ENCODE data around the gene DNAJB1.
"Not testable (repeated sequence)": the region's sequence is repeated elsewhere in the genome, so short reads cannot be mapped to it uniquely, and the experiment has no call there.

DNAJB1 gene

GRCh38 chr19:14517840-14518505, at the start of gene DNAJB1:
Gene DNAJB1, minus strand, starts transcription at chr19:14518397. Its CDS starts 48 bp downstream, at chr19:14518349.
- DNase-seq: peak in 55 of 56 donors; percentile 23 to 99 (median 79)

- DNase-seq: no peak
These were observed 48.9 kb upstream of the DNAJB1 start for GRCh38 chr19:14567079-14567478.

- DNase-seq: no peak
These were observed 48.5 kb upstream of the DNAJB1 start for GRCh38 chr19:14566712-14567077.

- DNase-seq: no peak
These were observed 47.8 kb upstream of the DNAJB1 start for GRCh38 chr19:14565765-14566711.

GRCh38 chr19:14565298-14565679, 47.1 kb upstream of the DNAJB1 start:
- peak in 8 of 56 donors; percentile 19 to 36 (median 26) for DNase-seq

- DNase-seq: not testable (repeated sequence)
These were observed 46.6 kb upstream of the DNAJB1 start for GRCh38 chr19:14564652-14565297.

DNA sequence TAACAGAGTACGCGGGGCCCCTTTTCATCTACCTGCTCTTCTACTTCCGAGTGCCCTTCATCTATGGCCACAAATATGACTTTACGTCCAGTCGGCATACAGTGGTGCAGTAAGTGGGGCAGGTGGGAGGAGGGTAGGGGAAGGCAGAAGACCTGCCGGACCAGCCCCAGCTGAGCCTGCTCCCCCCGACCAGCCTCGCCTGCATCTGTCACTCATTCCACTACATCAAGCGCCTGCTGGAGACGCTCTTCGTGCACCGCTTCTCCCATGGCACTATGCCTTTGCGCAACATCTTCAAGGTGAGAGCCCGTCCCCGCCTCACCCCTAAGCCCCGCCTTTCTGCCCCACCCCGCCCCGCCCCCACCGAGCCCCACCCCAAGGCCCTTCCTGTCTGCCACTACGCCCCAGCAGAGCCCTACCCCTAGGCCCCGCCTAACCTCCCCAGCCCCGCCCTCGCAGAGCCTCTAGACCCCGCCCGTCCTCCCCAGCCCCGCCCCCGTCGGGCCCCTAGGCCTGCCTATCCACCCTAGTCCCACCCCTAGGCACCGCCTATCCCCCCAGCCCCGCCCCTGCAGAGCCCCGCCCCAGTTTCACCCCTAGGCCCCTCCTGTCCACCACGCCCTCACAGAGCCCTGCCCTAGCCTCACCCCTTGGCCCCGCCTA, 45.9 kb upstream of the DNAJB1 start:
- DNase-seq: peak in 3 of 56 donors; percentile 13 to 56 (median 34)

GRCh38 chr19:14563590-14563926, 45.4 kb upstream of the DNAJB1 start:
- DNase-seq: no peak

DNA sequence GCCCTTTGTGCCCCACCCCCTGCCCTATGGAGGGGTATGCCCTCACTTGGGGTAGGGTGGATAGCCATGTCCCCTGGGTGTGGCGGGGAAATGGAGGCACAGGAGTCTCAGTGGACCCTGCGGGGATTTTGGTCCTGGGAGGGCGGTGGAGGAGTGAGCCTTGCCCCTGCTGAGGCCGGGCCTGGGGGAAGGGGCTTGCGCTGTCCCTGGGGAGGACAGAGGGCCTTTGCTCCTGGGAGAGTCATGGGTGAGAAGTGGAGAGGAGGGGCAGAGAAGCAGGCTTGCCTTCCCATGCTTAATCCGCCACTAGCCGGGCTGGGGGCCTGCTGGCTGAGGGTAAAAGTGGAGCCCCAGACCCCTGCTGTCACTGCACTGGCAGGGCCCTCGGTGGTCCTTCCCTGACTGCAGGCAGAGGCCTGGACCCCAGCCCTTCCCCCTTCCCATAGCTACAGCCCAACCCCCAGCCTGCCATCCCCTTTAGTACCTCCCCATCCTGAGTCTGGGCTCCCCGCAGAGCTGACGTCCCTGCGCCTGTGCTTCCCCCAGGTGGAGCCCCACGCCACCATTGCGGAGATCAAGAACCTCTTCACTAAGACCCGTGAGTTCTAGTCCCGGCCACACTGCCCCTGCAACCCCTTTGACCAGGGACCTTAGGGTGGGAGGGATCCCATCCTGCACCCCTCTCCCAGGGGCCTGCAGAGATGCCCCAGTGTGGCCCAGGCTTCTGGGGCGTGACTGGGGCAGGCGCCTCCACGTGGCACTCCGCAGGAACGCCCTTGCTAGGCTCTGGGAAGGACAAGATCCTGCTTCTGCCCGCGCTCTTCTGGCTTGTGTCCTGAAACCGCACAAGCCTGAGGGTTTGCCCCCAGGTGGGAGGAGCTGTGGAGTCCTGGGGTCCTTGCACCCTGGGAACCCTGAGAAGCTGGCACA, 44.7 kb upstream of the DNAJB1 start:
- DNase-seq: no peak

DNA sequence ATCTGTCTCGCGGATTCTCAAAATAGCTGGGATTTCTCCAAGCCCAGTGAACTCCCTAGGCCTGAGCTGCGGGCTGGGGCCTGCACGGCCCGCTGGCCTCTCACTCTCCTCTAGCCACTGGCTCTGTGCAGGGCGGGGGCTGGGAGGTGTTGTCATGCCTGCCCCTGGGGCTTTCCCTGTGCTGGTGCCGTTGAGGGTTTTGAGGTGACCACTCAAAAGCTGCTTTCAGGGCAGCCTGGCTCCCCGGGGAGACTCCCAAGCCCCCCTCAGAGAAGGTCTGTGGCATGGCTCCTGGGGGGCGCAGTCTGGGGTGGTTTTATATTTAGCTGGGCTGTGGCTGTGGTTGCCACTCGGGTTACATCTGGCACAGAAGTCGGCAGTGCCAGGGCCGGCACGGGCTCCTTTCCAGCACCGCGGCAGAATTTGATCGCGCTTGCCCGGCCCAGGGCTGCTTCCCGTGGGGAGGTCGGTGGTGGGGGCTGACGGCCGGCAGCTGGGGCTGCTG, 43.7 kb upstream of the DNAJB1 start:
- DNase-seq: peak in 41 of 56 donors; percentile 20 to 85 (median 63)

DNA sequence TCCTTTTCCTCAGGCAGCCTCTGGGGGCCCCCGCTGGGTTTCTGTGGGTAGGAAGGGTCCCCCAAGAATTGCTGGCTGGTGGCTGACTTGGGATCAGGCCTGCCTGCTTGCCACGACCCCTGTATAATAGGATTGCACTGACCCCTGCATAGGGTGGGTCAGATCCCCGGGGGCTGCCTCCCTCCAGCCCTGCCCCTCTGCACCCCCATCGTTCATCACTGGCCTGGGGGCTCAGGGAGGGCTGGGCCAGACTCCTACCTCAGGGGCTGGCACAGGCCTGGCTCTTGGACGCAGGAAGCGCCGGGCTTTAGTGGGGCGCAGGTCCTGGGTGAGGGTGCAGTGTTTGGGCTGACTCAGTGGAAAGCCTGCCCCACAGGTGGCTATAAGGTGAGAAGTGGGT, 43.1 kb upstream of the DNAJB1 start:
- DNase-seq: peak in 1 of 56 donors; percentile 43

DNA sequence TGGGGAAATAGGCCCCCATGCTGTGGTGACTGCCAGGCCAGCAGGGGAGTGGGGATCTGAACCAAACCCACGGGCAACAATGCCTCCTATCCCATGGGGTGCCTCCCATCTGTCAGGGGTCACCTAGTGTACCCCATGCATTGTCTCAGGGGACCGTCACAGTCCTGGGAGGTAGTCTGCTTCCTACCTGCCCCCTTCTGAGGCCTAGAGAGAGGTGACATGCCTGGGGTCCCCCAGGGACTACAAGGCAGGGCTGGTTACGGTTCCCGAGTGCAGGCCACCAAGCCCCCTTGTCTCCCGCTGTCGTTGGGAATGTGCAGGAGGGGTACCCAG, 42.5 kb upstream of the DNAJB1 start:
- no peak for DNase-seq

GRCh38 chr19:14559916-14560775, 41.9 kb upstream of the DNAJB1 start:
- DNase-seq: no peak

DNA sequence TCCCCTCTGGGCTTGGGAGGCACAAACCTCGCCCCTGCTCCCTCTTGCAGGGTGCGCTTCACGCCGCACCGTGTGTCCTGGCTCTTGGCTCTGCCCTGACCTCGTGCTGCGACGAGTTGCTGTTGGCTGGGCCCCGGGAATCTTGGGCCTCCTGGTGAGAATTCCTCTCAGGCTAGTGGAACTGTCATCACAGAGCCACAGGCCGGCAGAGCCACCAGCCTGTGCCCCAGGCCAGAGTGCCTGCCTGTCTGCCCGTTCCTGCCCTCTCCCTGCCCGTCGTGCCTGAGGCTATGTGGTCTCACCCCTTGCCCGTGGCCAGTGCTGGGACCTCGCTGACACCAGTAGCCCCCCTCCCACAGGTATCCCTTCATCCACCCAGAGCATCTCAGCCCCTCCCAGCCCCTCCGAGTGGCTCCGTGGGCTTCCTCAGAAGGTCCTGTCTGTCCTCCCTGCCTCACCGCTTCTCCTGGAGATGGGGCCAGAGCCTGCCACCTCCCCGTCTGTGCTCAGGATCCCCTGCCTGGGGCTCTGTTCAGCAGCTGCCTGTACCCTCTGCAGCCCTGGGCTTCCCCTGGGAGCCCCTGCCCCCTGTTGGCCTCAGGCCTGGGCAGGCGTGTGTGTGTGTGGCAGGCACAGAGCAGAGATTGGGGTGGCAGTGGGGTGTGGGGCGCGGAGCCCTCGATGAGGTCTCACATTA, 40.3 kb upstream of the DNAJB1 start:
- no peak for DNase-seq

DNA sequence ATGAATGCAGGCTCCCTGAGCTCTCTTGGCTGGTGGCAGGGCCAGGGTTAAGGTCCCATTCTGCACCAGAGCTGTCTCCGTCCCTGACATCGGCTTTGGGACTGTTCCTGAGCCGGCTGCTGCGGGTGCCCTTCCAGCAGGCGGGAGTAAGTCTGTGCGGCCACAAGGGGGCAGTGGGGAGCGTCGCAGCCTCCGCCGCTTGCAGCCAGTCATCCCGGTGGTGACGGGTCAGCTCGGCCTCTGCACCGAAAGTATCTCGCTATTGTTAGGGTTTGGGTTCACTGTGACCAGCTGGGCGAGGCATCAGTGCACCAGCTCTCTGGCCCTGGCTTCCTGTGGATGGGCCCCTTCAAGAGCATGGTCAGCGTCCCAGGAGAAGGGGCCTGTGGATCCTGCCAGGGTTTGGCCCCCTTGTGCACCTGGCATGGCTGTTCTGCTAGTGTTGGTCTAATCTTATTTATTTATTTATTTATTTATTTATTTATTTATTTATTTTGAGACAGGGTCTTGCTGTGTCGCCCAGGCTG, 38.5 kb upstream of the DNAJB1 start:
- DNase-seq: peak in 53 of 56 donors; percentile 32 to 88 (median 68)

DNA sequence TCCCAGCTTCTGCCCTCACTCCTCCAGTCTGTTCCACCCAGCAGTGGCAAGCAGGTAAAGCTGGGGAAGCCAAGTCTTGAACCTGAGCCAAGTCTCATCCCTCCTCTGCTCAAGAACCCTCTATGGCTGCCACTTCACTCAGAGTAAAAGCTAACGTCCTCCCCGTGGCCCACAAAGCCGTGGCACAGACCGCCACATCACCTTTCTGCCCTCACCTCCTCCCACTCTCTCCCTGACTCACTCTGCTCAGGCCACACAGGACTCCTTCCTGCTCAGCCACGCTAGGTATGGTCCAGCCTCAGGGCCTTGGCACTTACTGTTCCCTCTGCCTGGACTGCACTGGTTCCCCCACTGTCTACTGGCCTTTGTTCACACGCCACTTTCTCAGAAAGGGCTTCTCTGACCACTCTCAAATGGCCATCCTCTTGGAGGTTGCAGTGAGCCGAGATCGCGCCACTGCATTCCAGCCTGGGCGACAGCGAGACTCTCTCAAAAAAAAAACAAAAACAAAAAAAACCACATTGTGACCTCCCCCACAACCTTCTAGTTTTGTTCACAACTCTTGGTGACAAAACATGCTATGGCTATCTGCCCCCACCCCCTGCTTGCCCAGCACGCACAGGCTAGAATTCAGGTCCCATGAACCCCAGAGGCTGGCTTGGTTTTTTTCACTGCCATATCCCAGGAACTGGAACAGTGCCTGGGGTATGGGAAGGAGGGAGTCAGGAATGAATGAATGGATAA, 37.9 kb upstream of the DNAJB1 start:
- DNase-seq: peak in 1 of 56 donors; percentile 53

DNA sequence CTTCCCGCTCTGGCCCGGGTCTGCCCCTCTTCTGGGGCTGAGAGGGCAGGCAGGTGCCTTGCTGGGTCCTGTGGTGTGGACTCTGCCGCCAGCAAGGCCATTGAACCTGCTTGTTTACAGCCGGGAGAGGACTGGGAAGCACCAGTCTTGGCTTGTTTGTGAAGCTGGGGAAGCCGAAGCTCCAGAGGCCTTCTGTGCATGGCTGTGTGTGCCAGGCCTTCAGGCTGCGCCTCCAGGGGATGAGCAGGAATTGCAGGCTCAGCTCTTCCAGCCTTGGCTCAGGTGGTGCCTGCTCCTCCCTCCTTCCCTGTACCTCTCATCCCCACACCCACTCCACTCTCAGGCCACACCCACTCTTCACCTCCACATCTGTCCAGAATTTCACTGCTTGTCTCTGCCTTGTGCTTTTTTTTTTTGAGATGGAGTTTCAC, 36.2 kb upstream of the DNAJB1 start:
- peak in 19 of 56 donors; percentile 13 to 60 (median 28) for DNase-seq

- no peak for DNase-seq
These were observed 35.7 kb upstream of the DNAJB1 start for GRCh38 chr19:14553939-14554243.
